Esophagus squamous epithelium (tissue), 5 donors: ENCODE data around the gene TOGARAM1. TPM values are rescaled to one million over a fixed set of nuclear protein-coding genes. Genes with fewer than 3 reads are reported as not detected.
A peak's percentile ranks its signal among the peaks of the same experiment; 100 is the strongest.

Experiments
- DNase-seq: peaks from one replicate; lab custom pipeline; 2025; lab: John Stamatoyannopoulos, UW
- H3K27ac ChIP-seq, 4 donors: fragments of 200-600 bp; sonication (generic); one replicate each; pipeline ENCODE4 v1.5.1; 2016 to 2019; ENCODE audit warnings: mild to moderate bottlenecking in 1 of 4
- H3K27me3 ChIP-seq, 4 donors: fragments of 200-600 bp; sonication (generic); 1 replicate in 3 of 4; 2 replicates in 1 of 4; pipeline versions ENCODE4 v1.5.1 to v1.6.0; 2017 to 2021; ENCODE audit warnings: antibody characterized with exemption in 1 of 4
- H3K36me3 ChIP-seq, 3 donors: fragments of 200-600 bp; sonication (generic); one replicate each; pipeline ENCODE4 v1.5.1; 2016 to 2019
- H3K4me1 ChIP-seq, 3 donors: fragments of 200-600 bp; sonication (generic); one replicate each; pipeline ENCODE4 v1.5.1; 2017 to 2019
- H3K4me3 ChIP-seq, 4 donors: fragments of 200-600 bp; sonication (generic); 1 replicate in 3 of 4; 2 replicates in 1 of 4; pipeline ENCODE4 v1.5.1; 2016 to 2019; ENCODE audit warnings: mild to moderate bottlenecking in 2 of 4, moderate library complexity in 1 of 4
- H3K9me3 ChIP-seq, 3 donors: fragments of 200-600 bp; sonication (generic); one replicate each; pipeline ENCODE4 v1.5.1; 2016 to 2019
- POLR2A ChIP-seq, 4 donors: fragments of 450-650 bp; IDR thresholded peaks; one replicate each; pipeline ENCODE4 v1.6.1; 2017; ENCODE audit warnings: antibody characterized with exemption in 4 of 4, mild to moderate bottlenecking in 4 of 4, moderate library complexity in 3 of 4
- WGBS, 2 donors: methylation state at CpG; one replicate each; pipeline ENCODE4 v1.1.5; 2018; 5-methylcytosine and 5-hydroxymethylcytosine counted together
- intact Hi-C: fragments of 100-400 bp; cut with DNase I; formaldehyde crosslinking; loops from one replicate; pipeline ENCODE4 v1.15.0; 2022
- total RNA-seq, 4 donors: library from RNA; depleted of rRNA; stranded (reverse); fragments of >200 nt; gene quantifications; one replicate each; pipeline ENCODE4 v1.1.0, GENCODE V29; 2016
- TF ChIP-seq, protein P1 (sequence below), 6 experiments: fragments of 450-650 bp in 4 of 6; fragments of 200-600 bp in 2 of 6; sonication (generic) in 2 of 6; IDR thresholded peaks; one replicate each; pipeline ENCODE4 v1.5.1; 2016 to 2019; ENCODE audit warnings: antibody characterized with exemption in 6 of 6, mild to moderate bottlenecking in 4 of 6, moderate library complexity in 4 of 6
- donor health status: DM: yes; HTN: yes; CAD: no.

The TOGARAM1 gene
- total RNA-seq, 4 donors from 2014 or later, result 5.8 to 23.7 (median 8.9) TPM

DNA sequence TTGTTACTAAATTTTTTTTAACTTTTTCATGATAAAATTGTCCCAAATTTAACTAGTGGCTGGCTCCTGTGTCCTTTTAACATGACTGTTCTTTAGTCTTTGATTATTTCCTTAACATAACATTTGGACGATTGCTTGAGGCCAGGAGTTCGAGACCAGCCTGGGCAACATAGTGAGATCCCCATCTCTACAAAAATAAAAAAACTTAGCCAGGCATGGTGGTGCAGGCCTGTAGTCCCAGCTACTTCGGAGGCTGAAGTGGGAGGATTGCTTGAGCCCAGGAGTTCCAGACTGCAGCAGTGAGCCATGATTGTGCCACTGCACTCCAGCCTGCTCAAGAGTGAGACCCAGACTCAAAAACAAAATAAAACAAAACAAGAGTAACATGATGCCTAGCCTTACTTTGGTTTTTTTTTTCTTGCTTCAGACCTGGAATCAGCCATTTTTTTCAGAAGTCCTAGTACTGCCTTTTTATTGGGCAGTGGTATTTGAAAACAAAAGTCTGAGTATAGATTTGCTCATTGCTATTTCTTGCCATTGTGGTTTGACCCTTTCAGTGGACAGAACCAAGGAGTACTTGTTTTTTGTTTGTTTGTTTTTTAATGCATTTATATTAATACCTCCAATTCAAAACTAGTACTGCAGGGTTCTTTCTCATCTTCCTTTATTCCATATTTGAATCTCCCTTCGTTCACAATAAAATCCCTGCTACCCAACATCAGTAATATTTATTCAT lies 4.8 kb downstream of the TOGARAM1 start:
- H3K4me1 ChIP-seq, result peaks cover 0 to 73% (median 33%) of the 10 kb centered on the region in 3 donors
- no peak overlapping the region for H3K27ac ChIP-seq
- TF ChIP-seq, protein P1, sequence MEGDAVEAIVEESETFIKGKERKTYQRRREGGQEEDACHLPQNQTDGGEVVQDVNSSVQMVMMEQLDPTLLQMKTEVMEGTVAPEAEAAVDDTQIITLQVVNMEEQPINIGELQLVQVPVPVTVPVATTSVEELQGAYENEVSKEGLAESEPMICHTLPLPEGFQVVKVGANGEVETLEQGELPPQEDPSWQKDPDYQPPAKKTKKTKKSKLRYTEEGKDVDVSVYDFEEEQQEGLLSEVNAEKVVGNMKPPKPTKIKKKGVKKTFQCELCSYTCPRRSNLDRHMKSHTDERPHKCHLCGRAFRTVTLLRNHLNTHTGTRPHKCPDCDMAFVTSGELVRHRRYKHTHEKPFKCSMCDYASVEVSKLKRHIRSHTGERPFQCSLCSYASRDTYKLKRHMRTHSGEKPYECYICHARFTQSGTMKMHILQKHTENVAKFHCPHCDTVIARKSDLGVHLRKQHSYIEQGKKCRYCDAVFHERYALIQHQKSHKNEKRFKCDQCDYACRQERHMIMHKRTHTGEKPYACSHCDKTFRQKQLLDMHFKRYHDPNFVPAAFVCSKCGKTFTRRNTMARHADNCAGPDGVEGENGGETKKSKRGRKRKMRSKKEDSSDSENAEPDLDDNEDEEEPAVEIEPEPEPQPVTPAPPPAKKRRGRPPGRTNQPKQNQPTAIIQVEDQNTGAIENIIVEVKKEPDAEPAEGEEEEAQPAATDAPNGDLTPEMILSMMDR (IDR thresholded peaks at IDR 0.05), result no peak
- TF ChIP-seq POLR2A (IDR thresholded peaks at IDR 0.05), result no peak
- no peak for DNase-seq
- peak overlapping the region in 2 of 4 donors; percentile 16 to 94 for H3K4me3 ChIP-seq
- intact Hi-C loops, result no loop called here
- peaks cover 0 to 18% (median 0%) of the 10 kb centered on the region in 3 donors for H3K36me3 ChIP-seq
- WGBS, 2 donors, result 60 to 68% methylated on average over 3 to 4 of the region's 4 CpGs
- H3K9me3 ChIP-seq, result no peaks in the 10 kb centered on the region
- no peaks in the 10 kb centered on the region for H3K27me3 ChIP-seq

DNA sequence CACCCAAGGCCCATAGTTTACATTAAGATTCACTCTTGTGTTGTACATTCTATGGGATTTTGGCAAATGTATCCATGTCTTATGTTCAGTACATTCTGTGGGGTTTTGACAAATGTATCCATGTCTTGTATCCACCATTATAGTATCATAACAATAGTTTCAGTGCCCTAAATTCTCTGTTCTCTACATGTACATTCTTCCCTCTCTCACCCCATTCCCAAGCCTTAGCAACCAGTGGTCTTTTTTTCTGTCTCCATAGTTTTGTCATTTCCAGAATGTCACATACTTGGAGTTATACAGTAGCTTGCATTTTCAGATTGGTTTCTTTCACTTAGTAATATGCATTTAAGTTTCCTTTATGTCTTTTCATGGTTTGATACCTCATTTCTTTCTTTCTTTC lies 6.7 kb downstream of the TOGARAM1 start:
- no peaks in the 10 kb centered on the region for H3K27me3 ChIP-seq
- no peak overlapping the region for H3K27ac ChIP-seq
- peaks cover 0 to 18% (median 0%) of the 10 kb centered on the region in 3 donors for H3K36me3 ChIP-seq
- intact Hi-C loops, result no loop called here
- H3K4me1 ChIP-seq, result peaks cover 0 to 60% (median 25%) of the 10 kb centered on the region in 3 donors
- no peak overlapping the region for H3K4me3 ChIP-seq
- H3K9me3 ChIP-seq, result no peaks in the 10 kb centered on the region
- no peak for TF ChIP-seq POLR2A (IDR thresholded peaks at IDR 0.05)
- TF ChIP-seq, protein P1 (IDR thresholded peaks at IDR 0.05), result no peak
- DNase-seq, result no peak

DNA sequence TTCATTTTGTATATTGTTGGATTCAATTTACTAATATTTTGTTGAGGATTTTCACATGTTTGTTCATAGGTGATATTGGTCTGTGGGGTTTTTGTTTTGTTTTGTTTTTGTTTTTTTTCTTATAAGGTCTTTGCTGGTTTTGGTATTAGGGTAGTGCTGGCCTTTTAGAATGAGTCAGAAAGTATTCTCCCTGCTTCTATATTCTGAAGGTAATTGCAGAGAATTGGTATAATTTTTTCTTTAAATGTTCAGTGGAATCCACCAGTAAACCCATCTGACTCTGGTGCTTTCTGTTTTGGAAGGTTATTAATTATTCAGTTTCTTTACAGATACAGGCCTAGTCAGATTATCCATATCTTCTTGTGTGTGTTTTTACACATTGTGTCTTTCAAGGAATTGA lies 8.9 kb downstream of the TOGARAM1 start:
- no peak for DNase-seq
- intact Hi-C loops, result no loop called here
- peaks cover 0 to 38% (median 14%) of the 10 kb centered on the region in 3 donors for H3K4me1 ChIP-seq
- TF ChIP-seq, protein P1 (IDR thresholded peaks at IDR 0.05), result no peak
- TF ChIP-seq POLR2A (IDR thresholded peaks at IDR 0.05), result no peak
- no peaks in the 10 kb centered on the region for H3K27me3 ChIP-seq
- peaks cover 0 to 18% (median 0%) of the 10 kb centered on the region in 3 donors for H3K36me3 ChIP-seq
- H3K4me3 ChIP-seq, result no peak overlapping the region
- no peak overlapping the region for H3K27ac ChIP-seq
- no peaks in the 10 kb centered on the region for H3K9me3 ChIP-seq

DNA sequence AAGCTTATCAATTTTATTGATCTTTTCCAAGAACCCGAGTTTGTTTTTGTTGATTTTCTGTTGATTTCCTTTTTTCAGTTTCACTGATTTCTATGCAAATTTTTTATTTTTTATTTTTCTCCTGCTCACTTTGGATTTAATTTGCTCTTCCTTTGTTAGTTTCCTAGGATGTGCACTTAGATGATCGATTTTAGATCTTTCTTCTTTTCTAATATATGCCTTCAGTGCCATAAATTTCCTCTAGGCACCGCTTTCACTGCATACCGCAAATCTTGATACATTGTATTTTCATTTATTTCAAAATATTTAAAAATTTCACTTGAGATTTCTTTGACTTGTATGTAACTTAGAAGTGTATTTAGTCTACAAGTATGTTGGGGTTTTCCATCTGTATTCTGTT lies 9.5 kb downstream of the TOGARAM1 start:
- H3K36me3 ChIP-seq, result peaks cover 0 to 18% (median 0%) of the 10 kb centered on the region in 3 donors
- TF ChIP-seq, protein P1 (IDR thresholded peaks at IDR 0.05), result no peak
- TF ChIP-seq POLR2A (IDR thresholded peaks at IDR 0.05), result no peak
- 92 to 93% methylated on average over 4 of the region's 4 CpGs for WGBS, 2 donors
- H3K27ac ChIP-seq, result no peak overlapping the region
- DNase-seq, result no peak
- no peaks in the 10 kb centered on the region for H3K9me3 ChIP-seq
- peaks cover 0 to 33% (median 10%) of the 10 kb centered on the region in 3 donors for H3K4me1 ChIP-seq
- H3K27me3 ChIP-seq, result no peaks in the 10 kb centered on the region
- intact Hi-C loops, result no loop called here
- no peak overlapping the region for H3K4me3 ChIP-seq

DNA sequence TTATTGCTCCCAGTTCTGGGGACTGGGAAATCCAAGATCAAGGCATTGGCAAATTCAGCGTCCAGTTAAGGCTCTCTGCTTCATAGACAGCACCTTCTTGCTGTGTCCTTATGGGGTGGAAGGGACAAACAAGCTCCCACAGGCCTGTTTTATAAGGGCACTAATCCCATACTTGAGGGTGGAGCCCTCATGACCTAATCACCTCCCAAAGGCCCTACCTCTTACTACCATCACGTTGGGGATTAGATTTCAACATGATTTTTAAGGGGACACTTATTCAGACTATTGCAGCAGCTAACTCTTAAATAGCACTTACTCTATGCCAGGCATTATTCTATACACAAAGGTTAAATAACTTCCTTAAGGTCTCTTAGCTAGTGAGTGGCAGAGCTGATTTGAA lies 17.3 kb downstream of the TOGARAM1 start:
- 56% methylated on average over 2 of the region's 2 CpGs for WGBS, 2 donors
- intact Hi-C loops, result no loop called here
- no peak for TF ChIP-seq POLR2A (IDR thresholded peaks at IDR 0.05)
- TF ChIP-seq, protein P1 (IDR thresholded peaks at IDR 0.05), result no peak

More for the DNA sequence above, 17.3 kb downstream of the TOGARAM1 start:
- H3K9me3 ChIP-seq, result no peaks in the 10 kb centered on the region
- no peak overlapping the region for H3K4me3 ChIP-seq
- DNase-seq, result no peak
- no peak overlapping the region for H3K27ac ChIP-seq
- no peaks in the 10 kb centered on the region for H3K27me3 ChIP-seq
- no peaks in the 10 kb centered on the region for H3K36me3 ChIP-seq
- H3K4me1 ChIP-seq, result peaks cover 0 to 14% (median 3%) of the 10 kb centered on the region in 3 donors
